T-helper 17 cell (primary cell): ENCODE results near the gene MEI1. TPM values are rescaled to one million over a fixed set of nuclear protein-coding genes. Genes with fewer than 3 reads are reported as not detected.
A peak's percentile ranks its signal among the peaks of the same experiment; 100 is the strongest.
"Not testable (repeated sequence)": the region's sequence is repeated elsewhere in the genome, so short reads cannot be mapped to it uniquely, and the experiment has no call there.

Source experiments
- ATAC-seq: fragments of 150-1000 bp; cut with Tn5 transposase; 2 replicates; pipeline ENCODE4 v1.10.0; 2021; ENCODE audit warnings: mild to moderate bottlenecking, moderate library complexity
- DNase-seq, 3 donors: peaks; one replicate each; pipeline versions ENCODE4 v3.0.0 to v3.0.0-alpha.2; 2020 to 2021
- H3K9me3 ChIP-seq: one replicate; pipeline ENCODE4 v1.7.0; 2013; ENCODE audit warnings: low read length, mild to moderate bottlenecking; ENCODE audit not compliant: control insufficient read depth, poor library complexity, severe bottlenecking
- H3K27ac Mint-ChIP-seq: one replicate; pipeline ENCODE4 v1.8.0; 2022; ENCODE audit warnings: mild to moderate bottlenecking, moderate library complexity, mixed read lengths
- H3K27me3 Mint-ChIP-seq: one replicate; pipeline ENCODE4 v1.8.0; 2022; ENCODE audit warnings: mixed read lengths
- H3K36me3 Mint-ChIP-seq: one replicate; pipeline ENCODE4 v1.8.0; 2022; ENCODE audit warnings: low read depth, mixed read lengths
- H3K4me1 Mint-ChIP-seq: one replicate; pipeline ENCODE4 v1.8.0; 2022; ENCODE audit warnings: mild to moderate bottlenecking, mixed read lengths
- H3K4me3 Mint-ChIP-seq: one replicate; pipeline ENCODE4 v1.8.0; 2022; ENCODE audit warnings: mild to moderate bottlenecking, moderate library complexity, mixed read lengths
- total RNA-seq, 4 donors: library from RNA in 2 of 4; stranded (reverse) in 2 of 4; gene quantifications; one replicate each; pipeline ENCODE4 v1.2.3 and lab custom pipeline; 2022 to 2026

Gene MEI1, protein sequence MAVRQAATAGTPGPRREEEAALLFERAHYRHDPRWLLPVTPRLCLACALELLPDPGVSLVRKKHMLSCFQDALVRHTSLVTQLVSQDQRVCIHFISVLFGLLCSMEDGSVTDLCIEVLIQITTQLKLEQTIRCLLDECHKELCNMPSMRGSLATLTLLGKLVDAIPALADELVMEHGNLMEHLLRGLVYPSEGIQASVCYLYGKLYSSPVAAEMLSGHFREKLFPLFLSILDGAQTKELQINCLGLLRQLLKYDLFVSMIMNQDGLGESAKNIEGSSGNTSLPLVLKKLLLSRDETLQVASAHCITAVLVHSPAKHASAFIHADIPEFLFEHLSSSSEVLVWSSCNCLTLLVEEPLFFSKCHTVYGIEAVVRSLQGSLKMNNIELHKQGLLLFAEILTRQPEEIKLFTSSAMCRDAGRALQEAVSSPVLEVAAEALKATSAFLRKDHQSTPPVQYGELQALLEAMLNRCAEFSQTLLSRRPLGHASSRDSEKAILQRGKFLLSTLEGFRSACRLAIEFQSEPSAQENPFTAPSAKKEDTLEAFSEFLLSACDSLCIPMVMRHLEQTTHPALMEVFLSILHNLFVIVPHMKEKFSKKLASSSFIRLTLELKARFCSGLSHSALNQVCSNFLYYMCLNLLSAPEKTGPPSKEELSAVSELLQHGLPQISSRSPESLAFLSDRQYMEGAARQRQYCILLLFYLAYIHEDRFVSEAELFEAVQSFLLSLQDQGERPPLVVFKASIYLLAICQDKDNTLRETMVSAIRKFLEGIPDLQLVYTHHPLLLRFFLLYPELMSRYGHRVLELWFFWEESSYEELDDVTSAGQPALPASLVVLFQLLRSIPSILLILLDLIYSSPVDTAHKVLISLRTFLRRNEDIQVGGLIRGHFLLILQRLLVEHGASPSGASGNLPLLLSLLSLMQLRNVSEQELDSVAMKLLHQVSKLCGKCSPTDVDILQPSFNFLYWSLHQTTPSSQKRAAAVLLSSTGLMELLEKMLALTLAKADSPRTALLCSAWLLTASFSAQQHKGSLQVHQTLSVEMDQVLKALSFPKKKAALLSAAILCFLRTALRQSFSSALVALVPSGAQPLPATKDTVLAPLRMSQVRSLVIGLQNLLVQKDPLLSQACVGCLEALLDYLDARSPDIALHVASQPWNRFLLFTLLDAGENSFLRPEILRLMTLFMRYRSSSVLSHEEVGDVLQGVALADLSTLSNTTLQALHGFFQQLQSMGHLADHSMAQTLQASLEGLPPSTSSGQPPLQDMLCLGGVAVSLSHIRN
- total RNA-seq (10 to 100 TPM; 53.8 to 60.9 TPM), total RNA-seq (lab: John Stamatoyannopoulos, UW) (43.2 to 54.4 reads per million in 2 donors)

DNA sequence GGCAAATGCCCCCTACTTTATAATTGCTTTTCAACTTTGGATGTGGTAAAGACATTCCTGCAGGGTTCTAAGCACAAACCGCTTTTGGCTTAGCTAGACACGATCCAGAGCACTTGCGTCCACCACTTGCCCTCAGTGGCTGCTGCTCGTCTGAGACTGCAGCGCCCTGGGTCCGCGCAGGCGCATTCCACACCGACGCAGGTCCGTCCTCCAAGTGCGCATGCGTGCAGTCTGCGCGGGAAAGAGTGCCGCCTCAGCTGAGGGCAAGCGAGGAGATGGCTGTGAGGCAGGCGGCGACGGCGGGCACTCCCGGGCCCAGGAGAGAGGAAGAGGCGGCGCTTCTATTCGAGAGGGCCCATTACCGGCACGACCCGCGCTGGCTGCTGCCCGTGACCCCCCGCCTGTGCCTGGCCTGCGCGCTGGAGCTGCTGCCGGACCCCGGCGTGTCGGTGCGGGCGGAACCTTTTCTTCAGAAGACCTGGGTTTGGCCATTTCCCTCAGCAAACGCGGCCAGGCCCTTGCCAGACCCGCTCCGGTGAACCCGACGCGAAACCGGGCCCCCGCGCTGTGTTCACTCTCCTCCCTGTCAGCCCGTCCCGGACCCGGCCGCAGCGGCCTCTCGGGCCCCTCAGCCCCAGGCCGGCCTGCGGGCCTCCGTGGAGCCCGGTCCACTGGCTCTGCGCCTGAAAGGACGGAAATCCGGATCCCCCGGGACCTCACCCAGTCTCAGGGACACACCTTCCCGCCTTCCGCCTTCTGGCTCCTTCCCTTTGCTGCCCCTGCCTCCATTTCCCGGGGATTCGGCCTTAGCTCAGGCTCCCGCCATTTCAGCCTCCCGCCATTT lies at the start of gene MEI1:
TSS of gene MEI1 (plus strand) at position 240 of the 844 bp plus-strand sequence. CDS start at position 276, 36 bp downstream.
- ATAC-seq (peak; percentile 78), DNase-seq (peak; percentile 84 to 90 (median 84))

DNA sequence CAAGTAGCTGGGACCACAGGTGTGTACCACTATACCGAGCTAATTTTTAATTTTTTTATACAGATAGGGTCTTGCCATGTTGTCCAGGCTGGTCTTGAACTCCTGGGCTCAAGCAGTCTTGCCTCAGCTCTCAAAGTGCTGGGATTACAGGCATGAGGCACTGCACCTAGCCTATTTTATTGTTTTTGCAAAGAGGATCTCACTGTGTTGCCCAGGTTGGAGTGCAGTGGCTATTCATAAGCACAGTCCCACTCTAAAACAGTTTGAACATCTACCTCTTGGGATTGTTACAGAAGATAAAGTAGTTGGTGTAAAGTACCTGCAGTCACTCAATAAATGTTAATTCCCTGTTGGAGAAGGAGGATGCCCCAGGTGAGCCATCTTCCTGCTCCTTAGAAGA lies 49.1 kb upstream of the MEI1 start:
- Mint-ChIP-seq H3K27ac (no peak overlapping the region), H3K4me1 (no peaks in the 10 kb centered on the region), H3K36me3 (no peaks in the 10 kb centered on the region), H3K4me3 (no peak overlapping the region), H3K27me3 (no peaks in the 10 kb centered on the region)
- ATAC-seq (no peak), DNase-seq (no peak)
- no peaks in the 10 kb centered on the region for H3K9me3 ChIP-seq

More for the DNA sequence above, at the start of gene MEI1:
- Mint-ChIP-seq H3K27me3 (no peaks in the 10 kb centered on the region), H3K4me1 (peaks cover 14% of the 10 kb centered on the region), H3K36me3 (no peaks in the 10 kb centered on the region), H3K27ac (peak within 1 kb of the TSS; percentile 84), H3K4me3 (peak within 1 kb of the TSS; percentile 85)
- H3K9me3 ChIP-seq: no peaks in the 10 kb centered on the region

DNA sequence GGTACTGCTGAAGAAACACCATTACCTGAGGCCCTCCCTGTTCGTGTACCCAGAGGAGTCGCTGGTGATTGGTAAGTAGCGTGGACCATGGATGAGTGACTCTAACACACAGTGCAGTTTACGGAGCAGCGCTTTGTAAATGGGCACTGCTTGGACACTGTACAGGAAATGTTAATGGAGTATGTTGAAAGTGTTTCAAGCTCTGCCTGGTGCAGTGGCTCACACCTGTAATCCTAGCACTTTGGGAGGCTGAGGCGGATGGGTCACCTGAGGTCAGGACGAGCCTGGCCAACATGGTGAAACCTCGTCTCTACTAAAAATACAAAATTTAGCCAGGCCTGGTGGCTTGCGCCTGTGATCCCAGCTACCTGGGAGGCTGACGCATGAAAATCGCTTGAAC lies 48.5 kb upstream of the MEI1 start:
- Mint-ChIP-seq H3K36me3 (no peaks in the 10 kb centered on the region), H3K4me1 (no peaks in the 10 kb centered on the region), H3K27ac (no peak overlapping the region), H3K27me3 (no peaks in the 10 kb centered on the region), H3K4me3 (no peak overlapping the region)
- ATAC-seq (no peak), DNase-seq (no peak)
- H3K9me3 ChIP-seq: no peaks in the 10 kb centered on the region

DNA sequence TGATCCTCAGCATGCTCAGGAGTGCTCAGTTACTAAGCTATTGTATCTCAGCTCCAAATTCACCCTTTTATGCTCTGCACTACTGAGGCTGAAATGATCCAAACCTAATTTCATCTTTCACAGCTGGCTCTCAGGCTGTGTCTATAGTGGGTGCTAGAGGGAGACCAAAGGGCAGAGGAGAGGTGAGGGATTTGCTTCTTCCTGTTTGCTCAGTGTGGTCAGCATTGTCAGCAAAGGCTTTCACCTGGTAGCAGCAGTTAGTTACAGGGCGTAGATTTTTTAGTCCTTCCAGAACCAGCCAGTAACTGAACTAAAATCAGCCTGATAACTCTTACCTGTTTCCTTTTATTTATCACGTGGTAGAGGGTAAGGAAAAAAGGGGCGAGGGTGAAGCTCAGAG lies 45.0 kb upstream of the MEI1 start:
- no peak for ATAC-seq
- no peak overlapping the region for H3K4me3 Mint-ChIP-seq
- H3K36me3 Mint-ChIP-seq: no peaks in the 10 kb centered on the region
- no peak for DNase-seq
- no peaks in the 10 kb centered on the region for H3K4me1 Mint-ChIP-seq
- H3K9me3 ChIP-seq: no peaks in the 10 kb centered on the region
- H3K27ac Mint-ChIP-seq: peak overlapping the region; percentile 9
- no peaks in the 10 kb centered on the region for H3K27me3 Mint-ChIP-seq

DNA sequence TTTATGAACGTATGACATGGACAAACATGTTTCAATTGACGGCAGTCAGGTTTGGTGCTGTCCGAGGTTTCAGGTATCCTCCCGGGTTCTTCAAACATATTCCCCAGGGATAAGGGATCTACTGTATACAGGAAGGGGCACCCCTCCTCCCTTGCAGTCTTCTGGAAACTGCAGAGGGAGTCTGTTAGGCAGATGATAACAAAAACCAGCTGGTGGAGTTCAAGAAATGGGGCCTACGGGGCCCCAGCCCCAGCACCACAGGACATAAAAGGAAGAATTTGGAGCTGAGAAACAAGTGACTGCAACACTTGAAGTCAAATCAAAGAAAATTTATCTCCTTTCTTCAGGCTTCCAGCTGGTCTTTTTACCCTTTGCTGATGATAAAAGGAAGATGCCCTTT lies 42.7 kb upstream of the MEI1 start:
- H3K9me3 ChIP-seq: no peaks in the 10 kb centered on the region
- no peak for ATAC-seq
- no peak for DNase-seq
- H3K27ac Mint-ChIP-seq: no peak overlapping the region
- no peaks in the 10 kb centered on the region for H3K27me3 Mint-ChIP-seq
- H3K4me3 Mint-ChIP-seq: no peak overlapping the region
- H3K4me1 Mint-ChIP-seq: peaks cover 2% of the 10 kb centered on the region
- peaks cover 7% of the 10 kb centered on the region for H3K36me3 Mint-ChIP-seq

DNA sequence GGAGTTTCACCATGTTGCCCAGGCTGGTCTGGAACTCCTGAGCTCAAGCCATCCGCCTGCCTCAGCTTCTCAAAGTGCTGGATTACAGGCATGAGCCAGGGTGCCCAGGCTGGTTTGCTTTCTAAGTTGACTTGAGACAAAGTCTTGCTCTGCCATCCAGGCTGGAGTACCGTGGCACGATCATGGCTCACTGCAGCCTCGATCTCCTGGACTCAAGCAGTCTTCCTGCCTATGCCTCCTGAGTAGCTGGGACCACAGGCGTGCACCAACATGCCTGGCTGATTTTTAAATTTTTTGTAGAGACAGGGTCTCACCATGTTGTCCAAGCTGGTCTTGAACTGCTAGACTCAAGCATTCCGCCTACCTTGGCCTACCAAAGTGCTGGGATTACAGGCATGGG lies 41.6 kb upstream of the MEI1 start:
- H3K36me3 Mint-ChIP-seq: peaks cover 11% of the 10 kb centered on the region
- peak overlapping the region; percentile 33 for H3K4me3 Mint-ChIP-seq
- H3K4me1 Mint-ChIP-seq: peaks cover 2% of the 10 kb centered on the region
- H3K27ac Mint-ChIP-seq: peak overlapping the region; percentile 57
- ATAC-seq (no peak), DNase-seq (no peak)
- no peaks in the 10 kb centered on the region for H3K27me3 Mint-ChIP-seq
- H3K9me3 ChIP-seq: no peaks in the 10 kb centered on the region

DNA sequence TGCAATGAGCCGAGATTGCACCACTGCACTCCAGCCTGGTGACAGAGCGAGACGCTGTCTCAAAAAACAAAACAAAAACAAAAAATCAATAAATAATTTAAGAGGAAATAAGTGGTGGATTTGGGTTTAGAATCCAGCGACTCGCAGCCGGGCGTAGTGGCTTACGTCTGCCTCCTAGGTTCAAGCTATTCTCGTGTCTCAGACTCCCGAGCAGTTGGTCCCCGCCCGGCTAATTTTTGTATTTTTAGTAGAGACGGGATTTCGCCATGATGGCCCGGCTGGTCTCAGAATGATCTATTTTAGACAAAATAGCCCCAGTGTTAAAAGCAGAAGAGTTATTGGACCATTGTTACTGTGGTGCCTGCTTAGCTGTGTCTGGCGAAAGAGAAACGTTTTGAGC lies 40.4 kb upstream of the MEI1 start:
- H3K27ac Mint-ChIP-seq: peak overlapping the region; percentile 57
- no peaks in the 10 kb centered on the region for H3K27me3 Mint-ChIP-seq
- DNase-seq (no peak), ATAC-seq (no peak)
- H3K4me3 Mint-ChIP-seq: no peak overlapping the region
- no peaks in the 10 kb centered on the region for H3K9me3 ChIP-seq
- H3K36me3 Mint-ChIP-seq: peaks cover 11% of the 10 kb centered on the region
- peaks cover 2% of the 10 kb centered on the region for H3K4me1 Mint-ChIP-seq

DNA sequence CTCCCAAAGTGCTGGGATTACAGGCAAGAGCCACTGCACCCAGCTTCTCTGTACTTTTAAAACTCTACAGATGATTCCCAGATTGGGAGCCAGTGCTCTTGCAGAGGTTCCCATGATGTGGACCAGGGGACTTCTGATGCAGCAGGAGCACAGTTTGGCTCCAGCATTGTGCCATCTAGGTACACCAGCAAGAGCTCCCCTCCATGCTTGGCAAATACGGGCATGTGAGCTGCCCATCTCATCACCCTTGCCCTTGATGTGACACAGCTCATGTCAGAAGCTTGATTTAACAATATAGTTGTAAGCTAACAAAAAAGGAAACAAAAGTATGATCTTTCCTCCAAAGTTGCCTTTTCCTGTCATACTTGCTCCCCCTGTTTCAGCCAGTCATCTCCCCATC lies 39.4 kb upstream of the MEI1 start:
- DNase-seq: no peak
- Mint-ChIP-seq H3K27me3 (no peaks in the 10 kb centered on the region), H3K4me1 (peaks cover 2% of the 10 kb centered on the region), H3K4me3 (peak overlapping the region; percentile 67), H3K36me3 (peaks cover 11% of the 10 kb centered on the region), H3K27ac (no peak overlapping the region)
- no peaks in the 10 kb centered on the region for H3K9me3 ChIP-seq
- ATAC-seq: no peak

DNA sequence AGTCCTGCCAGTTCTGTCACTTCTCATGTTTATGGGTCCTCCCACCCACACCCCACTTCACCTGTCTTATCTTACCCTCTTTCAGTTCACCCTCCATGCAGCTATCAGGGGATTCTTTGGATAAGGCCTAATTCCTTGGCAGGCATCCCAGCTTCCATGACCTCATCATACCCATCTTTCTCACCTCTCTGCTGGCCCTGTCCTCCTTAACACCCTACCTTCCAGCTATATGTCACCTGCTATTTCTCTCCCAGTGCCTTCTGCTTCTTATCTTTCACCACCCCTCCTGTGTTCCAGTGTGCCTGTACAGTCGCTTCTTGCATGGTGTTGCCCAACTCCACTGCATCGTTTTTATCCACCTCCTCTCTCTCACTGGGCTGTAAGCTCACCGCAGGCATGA lies 38.9 kb upstream of the MEI1 start:
- H3K27ac Mint-ChIP-seq: no peak overlapping the region
- no peak for DNase-seq

DNA sequence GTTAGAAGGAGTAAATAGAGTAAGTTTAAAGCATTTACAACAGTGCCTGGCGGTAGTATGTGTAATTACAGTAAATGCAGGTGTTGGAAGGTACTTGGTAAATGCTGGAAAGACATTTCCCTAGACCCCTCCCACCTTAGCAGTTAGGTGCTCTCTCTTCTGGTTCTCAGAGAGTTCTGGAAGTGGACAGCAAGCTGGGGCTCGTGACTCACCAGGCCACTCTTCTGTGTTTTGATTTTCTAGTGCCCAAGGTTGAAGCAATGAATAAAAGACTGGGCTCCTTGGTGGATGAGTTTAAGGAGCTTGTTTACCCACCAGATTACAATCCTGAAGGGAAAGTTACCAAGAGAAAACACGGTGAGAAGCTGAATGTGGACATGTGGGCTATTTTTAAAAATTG lies 38.2 kb upstream of the MEI1 start:
- Mint-ChIP-seq H3K4me3 (no peak overlapping the region), H3K4me1 (peaks cover 2% of the 10 kb centered on the region), H3K27ac (no peak overlapping the region), H3K36me3 (peaks cover 11% of the 10 kb centered on the region), H3K27me3 (no peaks in the 10 kb centered on the region)
- ATAC-seq (no peak), DNase-seq (no peak)
- no peaks in the 10 kb centered on the region for H3K9me3 ChIP-seq

More for the DNA sequence above, 38.9 kb upstream of the MEI1 start:
- Mint-ChIP-seq H3K27me3 (no peaks in the 10 kb centered on the region), H3K4me1 (peaks cover 2% of the 10 kb centered on the region), H3K36me3 (peaks cover 11% of the 10 kb centered on the region), H3K4me3 (peak overlapping the region; percentile 67)
- H3K9me3 ChIP-seq: no peaks in the 10 kb centered on the region
- ATAC-seq: no peak

DNA sequence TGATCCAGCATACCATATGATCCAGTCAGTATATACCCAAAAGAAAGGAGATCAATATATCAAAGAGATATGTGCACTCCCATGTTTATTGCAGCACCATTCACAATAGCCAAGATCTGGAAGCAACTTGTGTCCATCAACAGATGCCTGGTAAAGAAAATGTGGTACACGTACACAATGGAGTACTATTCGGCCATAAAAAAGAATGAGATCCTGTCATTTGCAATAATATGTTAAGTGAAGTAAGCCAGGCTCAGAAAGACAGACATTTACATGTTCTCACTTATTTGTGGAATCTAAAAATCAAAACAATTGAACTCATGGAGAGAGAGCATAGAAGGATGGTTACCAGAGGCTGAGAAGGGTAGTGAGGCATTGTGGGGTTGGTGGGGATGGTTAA lies 37.6 kb upstream of the MEI1 start:
- ATAC-seq (no peak), DNase-seq (no peak)
- H3K9me3 ChIP-seq: no peaks in the 10 kb centered on the region
- Mint-ChIP-seq H3K27me3 (no peaks in the 10 kb centered on the region), H3K36me3 (peaks cover 11% of the 10 kb centered on the region), H3K4me1 (peaks cover 4% of the 10 kb centered on the region), H3K4me3 (no peak overlapping the region), H3K27ac (no peak overlapping the region)

DNA sequence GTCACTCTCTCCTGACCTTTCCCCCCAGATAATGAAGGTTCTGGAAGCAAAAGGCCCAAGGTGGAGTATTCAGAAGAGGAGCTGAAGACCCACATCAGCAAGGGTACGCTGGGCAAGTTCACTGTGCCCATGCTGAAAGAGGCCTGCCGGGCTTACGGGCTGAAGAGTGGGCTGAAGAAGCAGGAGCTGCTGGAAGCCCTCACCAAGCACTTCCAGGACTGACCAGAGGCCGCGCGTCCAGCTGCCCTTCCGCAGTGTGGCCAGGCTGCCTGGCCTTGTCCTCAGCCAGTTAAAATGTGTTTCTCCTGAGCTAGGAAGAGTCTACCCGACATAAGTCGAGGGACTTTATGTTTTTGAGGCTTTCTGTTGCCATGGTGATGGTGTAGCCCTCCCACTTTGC lies 35.7 kb upstream of the MEI1 start:
- not testable (repeated sequence) for H3K4me1 Mint-ChIP-seq, H3K27me3 Mint-ChIP-seq, DNase-seq, H3K9me3 ChIP-seq, ATAC-seq
- Mint-ChIP-seq H3K4me3 (peak overlapping the region; percentile 28), H3K36me3 (peaks cover 11% of the 10 kb centered on the region), H3K27ac (peak overlapping the region; percentile 85)
